Measurements from ENCODE around the gene DHFR. TPM values are rescaled to one million over a fixed set of nuclear protein-coding genes. Genes with fewer than 3 reads are reported as not detected.

DHFR gene
- total RNA-seq, 1 donor from 2014 or later = 128 TPM

DNA sequence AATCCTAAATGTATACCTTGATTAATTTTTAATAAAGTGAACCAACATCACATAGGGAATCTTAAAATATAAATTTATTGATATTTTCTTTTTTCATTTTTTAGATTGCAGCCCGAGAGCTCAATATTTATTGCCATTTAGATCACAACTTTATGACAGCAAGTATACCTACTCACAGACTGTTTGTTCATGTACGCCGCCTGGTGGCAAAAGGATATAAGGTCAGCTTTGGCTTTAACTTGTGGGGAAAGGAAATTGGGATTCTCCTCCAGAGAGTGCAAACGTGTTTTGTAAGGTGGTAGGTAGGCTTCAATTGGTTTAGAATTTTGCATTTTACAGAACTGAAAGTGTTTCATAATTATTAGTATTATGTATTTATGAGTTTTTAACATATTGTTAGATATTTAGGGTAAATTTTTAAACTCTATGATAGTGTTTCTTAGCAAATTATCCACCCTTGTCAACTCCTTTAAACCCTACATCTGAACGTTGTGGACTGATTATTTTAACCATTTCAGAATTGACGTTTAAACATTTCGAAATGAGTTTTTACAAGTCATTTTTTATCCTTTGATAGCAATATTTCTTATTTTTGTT is 17.5 kb upstream of the DHFR start:
- H3K9ac ChIP-seq = no peak overlapping the region
- Mint-ChIP-seq H3K27ac (no peak overlapping the region), H3K4me1 (no peaks in the 10 kb centered on the region), H3K9me3 (no peaks in the 10 kb centered on the region), H3K36me3 (peaks cover 13% of the 10 kb centered on the region), H3K27me3 (ENCODE audit: insufficient read depth, low read depth) (no peaks in the 10 kb centered on the region), H3K4me3 (no peak overlapping the region)
- no peak overlapping the region for H3K27ac ChIP-seq
- H3K4me2 ChIP-seq = no peak overlapping the region
- no peak overlapping the region for H2AFZ ChIP-seq (replicated peaks)
- no peaks in the 10 kb centered on the region for H4K20me1 ChIP-seq (ENCODE audit: low read depth)
- DNase-seq (ENCODE audit: low spot score) = peak; percentile 82
- TF ChIP-seq EZH2 (IDR thresholded peaks at IDR 0.05) = no peak
- TF ChIP-seq, protein P1, sequence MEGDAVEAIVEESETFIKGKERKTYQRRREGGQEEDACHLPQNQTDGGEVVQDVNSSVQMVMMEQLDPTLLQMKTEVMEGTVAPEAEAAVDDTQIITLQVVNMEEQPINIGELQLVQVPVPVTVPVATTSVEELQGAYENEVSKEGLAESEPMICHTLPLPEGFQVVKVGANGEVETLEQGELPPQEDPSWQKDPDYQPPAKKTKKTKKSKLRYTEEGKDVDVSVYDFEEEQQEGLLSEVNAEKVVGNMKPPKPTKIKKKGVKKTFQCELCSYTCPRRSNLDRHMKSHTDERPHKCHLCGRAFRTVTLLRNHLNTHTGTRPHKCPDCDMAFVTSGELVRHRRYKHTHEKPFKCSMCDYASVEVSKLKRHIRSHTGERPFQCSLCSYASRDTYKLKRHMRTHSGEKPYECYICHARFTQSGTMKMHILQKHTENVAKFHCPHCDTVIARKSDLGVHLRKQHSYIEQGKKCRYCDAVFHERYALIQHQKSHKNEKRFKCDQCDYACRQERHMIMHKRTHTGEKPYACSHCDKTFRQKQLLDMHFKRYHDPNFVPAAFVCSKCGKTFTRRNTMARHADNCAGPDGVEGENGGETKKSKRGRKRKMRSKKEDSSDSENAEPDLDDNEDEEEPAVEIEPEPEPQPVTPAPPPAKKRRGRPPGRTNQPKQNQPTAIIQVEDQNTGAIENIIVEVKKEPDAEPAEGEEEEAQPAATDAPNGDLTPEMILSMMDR (IDR thresholded peaks at IDR 0.05) = peak; percentile 87
- H3K9me3 ChIP-seq (ENCODE audit: low read depth) = no peaks in the 10 kb centered on the region
- H3K4me3 ChIP-seq = no peak overlapping the region
- no peaks in the 10 kb centered on the region for H3K27me3 ChIP-seq
- H3K79me2 ChIP-seq (ENCODE audit: low read depth) = no peaks in the 10 kb centered on the region
- H3K36me3 ChIP-seq = no peaks in the 10 kb centered on the region
- no peaks in the 10 kb centered on the region for H3K4me1 ChIP-seq
- peaks cover 10% of the 10 kb centered on the region for H3F3A ChIP-seq (ENCODE audit: low read depth)

DNA sequence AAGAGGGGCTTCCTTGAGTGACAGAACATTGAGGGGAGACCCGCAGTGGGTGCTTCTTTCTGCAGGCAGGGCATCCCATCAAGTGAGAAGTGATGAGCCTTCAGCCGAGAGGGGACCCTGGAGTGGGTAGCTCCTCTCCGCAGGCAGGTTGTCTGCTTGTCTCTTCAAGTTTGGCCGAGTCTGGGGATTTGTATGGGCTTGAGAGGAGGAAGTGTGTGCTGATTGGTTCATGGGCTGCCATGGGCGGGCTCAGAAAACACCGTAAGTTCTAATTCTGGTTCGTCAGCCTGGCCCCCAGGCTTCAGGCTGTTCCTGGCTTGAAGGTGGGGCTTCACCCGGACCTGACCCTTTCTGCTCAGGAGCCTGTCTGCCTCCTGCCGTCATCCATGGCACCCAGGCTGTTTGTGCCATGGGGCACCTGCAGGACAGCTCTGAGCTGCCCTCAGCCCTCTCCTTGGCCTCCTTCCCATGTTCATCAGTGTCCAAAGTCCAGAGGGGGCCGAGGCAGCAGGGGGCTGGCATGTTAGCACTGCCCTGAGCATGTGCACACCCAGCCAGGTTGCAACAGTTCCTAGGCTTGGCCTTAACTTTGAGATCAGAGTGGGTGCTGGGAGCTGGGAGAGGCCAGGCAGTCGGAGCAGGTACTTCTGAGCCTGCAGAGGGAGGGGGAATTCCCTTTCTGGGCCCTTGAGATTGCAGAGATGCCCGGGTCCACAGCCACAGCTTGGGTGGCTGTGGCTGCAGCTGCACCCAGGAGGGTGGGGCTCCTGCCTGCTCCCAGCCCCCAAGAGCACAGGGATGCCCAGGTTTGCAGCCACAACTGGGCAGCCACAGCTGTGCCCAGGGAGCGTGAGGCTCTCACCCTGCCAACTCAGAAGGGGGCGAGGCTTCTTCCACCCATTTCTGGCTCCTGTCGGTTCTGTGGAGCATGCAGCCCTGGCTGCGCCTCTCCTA is 13.5 kb upstream of the DHFR start:
- no peak overlapping the region for H3K4me3 Mint-ChIP-seq

DNA sequence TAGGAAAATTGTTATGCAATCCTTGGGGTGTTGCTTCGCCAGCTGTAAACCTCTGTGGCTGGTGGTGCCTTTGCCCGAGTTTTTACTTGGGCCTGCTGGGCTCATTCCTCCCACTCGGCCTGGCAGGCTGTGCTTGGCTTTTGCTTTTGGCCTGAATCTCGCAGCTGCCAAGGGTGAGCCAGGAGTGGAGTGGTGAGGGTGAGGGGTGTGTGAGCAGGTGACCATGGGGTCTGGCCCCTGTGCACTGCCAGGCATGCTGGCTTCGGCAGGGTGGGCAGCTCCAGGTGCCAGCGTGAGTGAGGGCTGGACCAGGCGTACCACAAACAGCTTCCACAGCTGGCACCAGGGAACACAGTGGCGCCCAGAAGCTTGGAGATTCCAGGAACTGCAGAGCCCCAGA is 12.6 kb upstream of the DHFR start:
- Histone ChIP-seq H3K4me2 (no peak overlapping the region), H3K27ac (no peak overlapping the region), H3K4me1 (no peaks in the 10 kb centered on the region), H2AFZ (replicated peaks) (no peak overlapping the region), H4K20me1 (ENCODE audit: low read depth) (no peaks in the 10 kb centered on the region), H3F3A (ENCODE audit: low read depth) (peaks cover 10% of the 10 kb centered on the region), H3K36me3 (no peaks in the 10 kb centered on the region), H3K9ac (no peak overlapping the region), H3K4me3 (no peak overlapping the region), H3K79me2 (ENCODE audit: low read depth) (no peaks in the 10 kb centered on the region), H3K9me3 (ENCODE audit: low read depth) (no peaks in the 10 kb centered on the region), H3K27me3 (no peaks in the 10 kb centered on the region)
- Mint-ChIP-seq H3K9me3 (no peaks in the 10 kb centered on the region), H3K36me3 (peaks cover 28% of the 10 kb centered on the region), H3K27me3 (ENCODE audit: insufficient read depth, low read depth) (no peaks in the 10 kb centered on the region), H3K4me1 (no peaks in the 10 kb centered on the region), H3K4me3 (no peak overlapping the region), H3K27ac (no peak overlapping the region)
- no peak for DNase-seq (ENCODE audit: low spot score)
- TF ChIP-seq EZH2phosphoT487 (IDR thresholded peaks at IDR 0.05) (no peak), EZH2 (IDR thresholded peaks at IDR 0.05) (no peak)
- TF ChIP-seq, protein P1 (IDR thresholded peaks at IDR 0.05) = no peak

More for the DNA sequence above, 13.5 kb upstream of the DHFR start:
- peaks cover 23% of the 10 kb centered on the region for H3K36me3 Mint-ChIP-seq
- no peaks in the 10 kb centered on the region for H3K27me3 Mint-ChIP-seq (ENCODE audit: insufficient read depth, low read depth)
- Histone ChIP-seq H3K79me2 (ENCODE audit: low read depth) (no peaks in the 10 kb centered on the region), H3K4me1 (no peaks in the 10 kb centered on the region), H3K4me2 (no peak overlapping the region), H3K36me3 (no peaks in the 10 kb centered on the region), H3K9me3 (ENCODE audit: low read depth) (no peaks in the 10 kb centered on the region), H4K20me1 (ENCODE audit: low read depth) (no peaks in the 10 kb centered on the region), H2AFZ (replicated peaks) (no peak overlapping the region), H3K9ac (no peak overlapping the region), H3K27ac (no peak overlapping the region), H3F3A (ENCODE audit: low read depth) (peaks cover 10% of the 10 kb centered on the region), H3K27me3 (no peaks in the 10 kb centered on the region), H3K4me3 (no peak overlapping the region)
- no peak for DNase-seq (ENCODE audit: low spot score)
- H3K4me1 Mint-ChIP-seq = no peaks in the 10 kb centered on the region
- TF ChIP-seq, protein P1 (IDR thresholded peaks at IDR 0.05) = no peak
- TF ChIP-seq EZH2phosphoT487 (IDR thresholded peaks at IDR 0.05) (no peak), EZH2 (IDR thresholded peaks at IDR 0.05) (no peak)
- H3K27ac Mint-ChIP-seq = peak overlapping the region; percentile 47
- H3K9me3 Mint-ChIP-seq = no peaks in the 10 kb centered on the region

All from neural progenitor cell (in vitro differentiated cells).